Kidney epithelial cell (primary cell): ENCODE measurements around the gene SGIP1. TPM values are rescaled to one million over a fixed set of nuclear protein-coding genes. Genes with fewer than 3 reads are reported as not detected.
"Not testable (repeated sequence)": the region's sequence is repeated elsewhere in the genome, so short reads cannot be mapped to it uniquely, and the experiment has no call there.

Experiments
- DNase-seq: peaks from one replicate; pipeline ENCODE4 v3.0.0-alpha.2; 2010; ENCODE audit warnings: low read depth
- H3K27me3 ChIP-seq: 2 replicates; pipeline ENCODE4 v1.6.0; 2011; ENCODE audit warnings: low read length; ENCODE audit not compliant: control insufficient read depth, insufficient read depth
- H3K36me3 ChIP-seq: 2 replicates; pipeline ENCODE4 v1.5.1; 2011; ENCODE audit warnings: low read length; ENCODE audit not compliant: control insufficient read depth, insufficient read depth
- H3K4me3 ChIP-seq: 2 replicates; pipeline ENCODE4 v1.5.1; 2011; ENCODE audit warnings: low read depth, mild to moderate bottlenecking, control low read depth, low read length
- CTCF ChIP-seq: IDR thresholded peaks from 2 replicates; pipeline ENCODE4 v1.5.1; 2011; ENCODE audit warnings: mild to moderate bottlenecking, moderate library complexity, low read length, control low read depth, inconsistent platforms; ENCODE audit not compliant: insufficient read depth, poor library complexity, severe bottlenecking
- total RNA-seq: library from RNA; depleted of rRNA; stranded (reverse); fragments of >200 nt; gene quantifications from 2 replicates; pipeline ENCODE4 v1.2.3, GENCODE V29; 2015

The SGIP1 gene
- total RNA-seq, 1 donor from 2014 or later = 6.9 TPM

- no peaks in the 10 kb centered on the region for H3K36me3 ChIP-seq
- no peak overlapping the region for H3K4me3 ChIP-seq
- no peak for TF ChIP-seq CTCF
- no peak for DNase-seq
- no peaks in the 10 kb centered on the region for H3K27me3 ChIP-seq
Measured at GRCh38 chr1:66774438-66774837, 240.5 kb downstream of the SGIP1 start.

- no peaks in the 10 kb centered on the region for H3K36me3 ChIP-seq
- DNase-seq = no peak
- TF ChIP-seq CTCF = no peak
Measured at GRCh38 chr1:66775646-66776045, 241.7 kb downstream of the SGIP1 start.

GRCh38 chr1:66777831-66778230 lies 243.9 kb downstream of the SGIP1 start:
- H3K4me3 ChIP-seq = no peak overlapping the region
- H3K36me3 ChIP-seq = no peaks in the 10 kb centered on the region
- TF ChIP-seq CTCF = no peak
- no peak for DNase-seq
- H3K27me3 ChIP-seq = no peaks in the 10 kb centered on the region

More at GRCh38 chr1:66775646-66776045, 241.7 kb downstream of the SGIP1 start:
- Histone ChIP-seq H3K4me3 (no peak overlapping the region), H3K27me3 (no peaks in the 10 kb centered on the region)

- no peak overlapping the region for H3K4me3 ChIP-seq
- H3K36me3 ChIP-seq = no peaks in the 10 kb centered on the region
- DNase-seq = no peak
- TF ChIP-seq CTCF = no peak
- H3K27me3 ChIP-seq = no peaks in the 10 kb centered on the region
Measured at GRCh38 chr1:66778266-66778665, 244.3 kb downstream of the SGIP1 start.

- H3K36me3 ChIP-seq = no peaks in the 10 kb centered on the region
- TF ChIP-seq CTCF = no peak
- H3K27me3 ChIP-seq = no peaks in the 10 kb centered on the region
- no peak for DNase-seq
- H3K4me3 ChIP-seq = no peak overlapping the region
Measured at GRCh38 chr1:66778969-66779368, 245.0 kb downstream of the SGIP1 start.

- TF ChIP-seq CTCF = no peak
- Histone ChIP-seq H3K36me3 (no peaks in the 10 kb centered on the region), H3K27me3 (no peaks in the 10 kb centered on the region), H3K4me3 (no peak overlapping the region)
- no peak for DNase-seq
Measured at GRCh38 chr1:66779475-66780078, 245.6 kb downstream of the SGIP1 start.

- not testable (repeated sequence) for H3K27me3 ChIP-seq, H3K4me3 ChIP-seq, H3K36me3 ChIP-seq, DNase-seq
Measured at GRCh38 chr1:66785800-66786199, 251.8 kb downstream of the SGIP1 start.
